ENCODE measurements around the gene XPNPEP2. TPM values are rescaled to one million over a fixed set of nuclear protein-coding genes. Genes with fewer than 3 reads are reported as not detected.

The XPNPEP2 gene
- total RNA-seq, 1 donor from 2014 or later = 3.7 TPM

- Histone ChIP-seq H3K4me3 (ENCODE audit: low read length in 3 of 3) (no peak overlapping the region), H3K4me1 (ENCODE audit: control insufficient read depth in 3 of 3, insufficient read depth in 3 of 3, low read length in 3 of 3) (peaks cover 0 to 12% (median 5%) of the 10 kb centered on the region in 3 donors), H3K9me3 (ENCODE audit: control insufficient read depth in 3 of 3, low read length in 3 of 3) (no peaks in the 10 kb centered on the region), H3K36me3 (ENCODE audit: control insufficient read depth in 3 of 3, insufficient read depth in 3 of 3, low read length in 3 of 3) (no peaks in the 10 kb centered on the region), H3K27ac (ENCODE audit: low read depth, low read length) (no peak overlapping the region), H3K9ac (ENCODE audit: low read depth in 1 of 3, low read length in 3 of 3) (no peak overlapping the region), H3K27me3 (ENCODE audit: control insufficient read depth in 3 of 3, insufficient read depth in 3 of 3, low read length in 3 of 3) (peaks cover 0 to 4% (median 0%) of the 10 kb centered on the region in 3 donors)
Measured at GRCh38 chrX:129760981-129761380, 22.2 kb downstream of the XPNPEP2 start.

- H3K9me3 ChIP-seq (ENCODE audit: control insufficient read depth in 3 of 3, low read length in 3 of 3) = no peaks in the 10 kb centered on the region
- H3K27ac ChIP-seq (ENCODE audit: low read depth, low read length) = no peak overlapping the region
- no peak overlapping the region for H3K9ac ChIP-seq (ENCODE audit: low read depth in 1 of 3, low read length in 3 of 3)
- no peaks in the 10 kb centered on the region for H3K36me3 ChIP-seq (ENCODE audit: control insufficient read depth in 3 of 3, insufficient read depth in 3 of 3, low read length in 3 of 3)
- H3K27me3 ChIP-seq (ENCODE audit: control insufficient read depth in 3 of 3, insufficient read depth in 3 of 3, low read length in 3 of 3) = no peaks in the 10 kb centered on the region
- peaks cover 0 to 12% (median 5%) of the 10 kb centered on the region in 3 donors for H3K4me1 ChIP-seq (ENCODE audit: control insufficient read depth in 3 of 3, insufficient read depth in 3 of 3, low read length in 3 of 3)
- no peak overlapping the region for H3K4me3 ChIP-seq (ENCODE audit: low read length in 3 of 3)
Measured at GRCh38 chrX:129761596-129761995, 22.8 kb downstream of the XPNPEP2 start.

- Histone ChIP-seq H3K27ac (ENCODE audit: low read depth, low read length) (no peak overlapping the region), H3K36me3 (ENCODE audit: control insufficient read depth in 3 of 3, insufficient read depth in 3 of 3, low read length in 3 of 3) (no peaks in the 10 kb centered on the region), H3K9ac (ENCODE audit: low read depth in 1 of 3, low read length in 3 of 3) (no peak overlapping the region), H3K4me1 (ENCODE audit: control insufficient read depth in 3 of 3, insufficient read depth in 3 of 3, low read length in 3 of 3) (peaks cover 0 to 12% (median 5%) of the 10 kb centered on the region in 3 donors), H3K9me3 (ENCODE audit: control insufficient read depth in 3 of 3, low read length in 3 of 3) (no peaks in the 10 kb centered on the region), H3K27me3 (ENCODE audit: control insufficient read depth in 3 of 3, insufficient read depth in 3 of 3, low read length in 3 of 3) (no peaks in the 10 kb centered on the region), H3K4me3 (ENCODE audit: low read length in 3 of 3) (no peak overlapping the region)
Measured at GRCh38 chrX:129762448-129762847, 23.7 kb downstream of the XPNPEP2 start.

GRCh38 chrX:129763666-129764065 is 24.9 kb downstream of the XPNPEP2 start:
- Histone ChIP-seq H3K36me3 (ENCODE audit: control insufficient read depth in 3 of 3, insufficient read depth in 3 of 3, low read length in 3 of 3) (no peaks in the 10 kb centered on the region), H3K9ac (ENCODE audit: low read depth in 1 of 3, low read length in 3 of 3) (no peak overlapping the region), H3K9me3 (ENCODE audit: control insufficient read depth in 3 of 3, low read length in 3 of 3) (no peaks in the 10 kb centered on the region), H3K4me1 (ENCODE audit: control insufficient read depth in 3 of 3, insufficient read depth in 3 of 3, low read length in 3 of 3) (peaks cover 0 to 12% (median 5%) of the 10 kb centered on the region in 3 donors), H3K4me3 (ENCODE audit: low read length in 3 of 3) (no peak overlapping the region), H3K27ac (ENCODE audit: low read depth, low read length) (no peak overlapping the region), H3K27me3 (ENCODE audit: control insufficient read depth in 3 of 3, insufficient read depth in 3 of 3, low read length in 3 of 3) (no peaks in the 10 kb centered on the region)

- H3K27ac ChIP-seq (ENCODE audit: low read depth, low read length) = no peak overlapping the region
- H3K4me1 ChIP-seq (ENCODE audit: control insufficient read depth in 3 of 3, insufficient read depth in 3 of 3, low read length in 3 of 3) = no peaks in the 10 kb centered on the region
- H3K9me3 ChIP-seq (ENCODE audit: control insufficient read depth in 3 of 3, low read length in 3 of 3) = no peaks in the 10 kb centered on the region
- no peak overlapping the region for H3K4me3 ChIP-seq (ENCODE audit: low read length in 3 of 3)
- H3K9ac ChIP-seq (ENCODE audit: low read depth in 1 of 3, low read length in 3 of 3) = no peak overlapping the region
- H3K27me3 ChIP-seq (ENCODE audit: control insufficient read depth in 3 of 3, insufficient read depth in 3 of 3, low read length in 3 of 3) = no peaks in the 10 kb centered on the region
- no peaks in the 10 kb centered on the region for H3K36me3 ChIP-seq (ENCODE audit: control insufficient read depth in 3 of 3, insufficient read depth in 3 of 3, low read length in 3 of 3)
Measured at GRCh38 chrX:129768186-129768585, 29.4 kb downstream of the XPNPEP2 start.

GRCh38 chrX:129768586-129769466 is 30.0 kb downstream of the XPNPEP2 start:
- H3K36me3 ChIP-seq (ENCODE audit: control insufficient read depth in 3 of 3, insufficient read depth in 3 of 3, low read length in 3 of 3) = no peaks in the 10 kb centered on the region
- H3K27ac ChIP-seq (ENCODE audit: low read depth, low read length) = no peak overlapping the region
- H3K27me3 ChIP-seq (ENCODE audit: control insufficient read depth in 3 of 3, insufficient read depth in 3 of 3, low read length in 3 of 3) = no peaks in the 10 kb centered on the region
- H3K9ac ChIP-seq (ENCODE audit: low read depth in 1 of 3, low read length in 3 of 3) = no peak overlapping the region
- no peaks in the 10 kb centered on the region for H3K4me1 ChIP-seq (ENCODE audit: control insufficient read depth in 3 of 3, insufficient read depth in 3 of 3, low read length in 3 of 3)
- no peaks in the 10 kb centered on the region for H3K9me3 ChIP-seq (ENCODE audit: control insufficient read depth in 3 of 3, low read length in 3 of 3)
- no peak overlapping the region for H3K4me3 ChIP-seq (ENCODE audit: low read length in 3 of 3)

- Histone ChIP-seq H3K27ac (ENCODE audit: low read depth, low read length) (no peak overlapping the region), H3K9me3 (ENCODE audit: control insufficient read depth in 3 of 3, low read length in 3 of 3) (no peaks in the 10 kb centered on the region), H3K4me1 (ENCODE audit: control insufficient read depth in 3 of 3, insufficient read depth in 3 of 3, low read length in 3 of 3) (no peaks in the 10 kb centered on the region), H3K4me3 (ENCODE audit: low read length in 3 of 3) (no peak overlapping the region), H3K27me3 (ENCODE audit: control insufficient read depth in 3 of 3, insufficient read depth in 3 of 3, low read length in 3 of 3) (no peaks in the 10 kb centered on the region), H3K36me3 (ENCODE audit: control insufficient read depth in 3 of 3, insufficient read depth in 3 of 3, low read length in 3 of 3) (no peaks in the 10 kb centered on the region), H3K9ac (ENCODE audit: low read depth in 1 of 3, low read length in 3 of 3) (no peak overlapping the region)
Measured at GRCh38 chrX:129769467-129770154, 30.8 kb downstream of the XPNPEP2 start.

- Histone ChIP-seq H3K4me1 (ENCODE audit: control insufficient read depth in 3 of 3, insufficient read depth in 3 of 3, low read length in 3 of 3) (no peaks in the 10 kb centered on the region), H3K36me3 (ENCODE audit: control insufficient read depth in 3 of 3, insufficient read depth in 3 of 3, low read length in 3 of 3) (no peaks in the 10 kb centered on the region), H3K4me3 (ENCODE audit: low read length in 3 of 3) (no peak overlapping the region), H3K27me3 (ENCODE audit: control insufficient read depth in 3 of 3, insufficient read depth in 3 of 3, low read length in 3 of 3) (no peaks in the 10 kb centered on the region), H3K9me3 (ENCODE audit: control insufficient read depth in 3 of 3, low read length in 3 of 3) (no peaks in the 10 kb centered on the region), H3K9ac (ENCODE audit: low read depth in 1 of 3, low read length in 3 of 3) (no peak overlapping the region), H3K27ac (ENCODE audit: low read depth, low read length) (no peak overlapping the region)
Measured at GRCh38 chrX:129771266-129771995, 32.7 kb downstream of the XPNPEP2 start.

GRCh38 chrX:129772796-129773431 is 34.1 kb downstream of the XPNPEP2 start:
- Histone ChIP-seq H3K36me3 (ENCODE audit: control insufficient read depth in 3 of 3, insufficient read depth in 3 of 3, low read length in 3 of 3) (no peaks in the 10 kb centered on the region), H3K9me3 (ENCODE audit: control insufficient read depth in 3 of 3, low read length in 3 of 3) (no peaks in the 10 kb centered on the region), H3K9ac (ENCODE audit: low read depth in 1 of 3, low read length in 3 of 3) (no peak overlapping the region), H3K27me3 (ENCODE audit: control insufficient read depth in 3 of 3, insufficient read depth in 3 of 3, low read length in 3 of 3) (no peaks in the 10 kb centered on the region), H3K27ac (ENCODE audit: low read depth, low read length) (no peak overlapping the region), H3K4me3 (ENCODE audit: low read length in 3 of 3) (no peak overlapping the region), H3K4me1 (ENCODE audit: control insufficient read depth in 3 of 3, insufficient read depth in 3 of 3, low read length in 3 of 3) (peaks cover 0 to 2% (median 0%) of the 10 kb centered on the region in 3 donors)
